K562 (cell line): Measurements from ENCODE around the gene BEST4. TPM values are rescaled to one million over a fixed set of nuclear protein-coding genes. Genes with fewer than 3 reads are reported as not detected.

Source experiments
- ARID1B ChIP-seq: fragments of 450-650 bp; IDR thresholded peaks from 2 replicates; pipeline ENCODE4 v1.6.1; 2016; ENCODE audit warnings: antibody characterized with exemption, mild to moderate bottlenecking, inconsistent platforms
- ATF1 ChIP-seq, 2 experiments: fragments of 450-650 bp in 1 of 2; IDR thresholded peaks; 2 replicates each; pipeline ENCODE4 v1.6.1; 2016; ENCODE audit warnings: missing compliant biosample characterization in 1 of 2, missing genetic modification characterization in 1 of 2
- ATF4 ChIP-seq: fragments of 450-650 bp; formaldehyde crosslinking; IDR thresholded peaks from 2 replicates; pipeline ENCODE4 v1.4.0; 2022; ENCODE audit warnings: mild to moderate bottlenecking, moderate library complexity
- BHLHE40 ChIP-seq: IDR thresholded peaks from 2 replicates; pipeline ENCODE4 v1.6.1; 2011; ENCODE audit warnings: low read length, improper control_type of control experiment
- CTBP1 ChIP-seq: fragments of 450-650 bp; IDR thresholded peaks from 2 replicates; pipeline ENCODE4 v1.6.1; 2016; ENCODE audit warnings: borderline replicate concordance
- E2F3 ChIP-seq: fragments of 250-450 bp; sonication (Bioruptor Pico); IDR thresholded peaks from 2 replicates; pipeline ENCODE4 v1.4.0; 2020; ENCODE audit warnings: mild to moderate bottlenecking
- EGR1 ChIP-seq: fragments of 450-650 bp; conservative IDR thresholded peaks from 2 replicates; pipeline ENCODE4 v1.6.1; 2017; ENCODE audit warnings: mild to moderate bottlenecking
- EHMT2 ChIP-seq: fragments of 450-650 bp; IDR thresholded peaks from 2 replicates; pipeline ENCODE4 v1.6.1; 2018; ENCODE audit warnings: antibody characterized with exemption
- EP400 ChIP-seq: fragments of 450-650 bp; IDR thresholded peaks from 2 replicates; pipeline ENCODE4 v1.6.1; 2017; ENCODE audit warnings: antibody characterized with exemption, mild to moderate bottlenecking, moderate library complexity
- HMBOX1 ChIP-seq: sonication (generic); IDR thresholded peaks from 2 replicates; pipeline ENCODE4 v1.6.1; 2016
- ID3 ChIP-seq, 2 experiments: fragments of 250-450 bp in 1 of 2; fragments of 450-650 bp in 1 of 2; sonication (Bioruptor Pico) in 1 of 2; IDR thresholded peaks; 2 replicates each; pipeline versions ENCODE4 v1.6.1 to v1.8.0; 2016 to 2021; ENCODE audit warnings: mild to moderate bottlenecking in 2 of 2, moderate library complexity in 2 of 2, missing compliant biosample characterization in 1 of 2, missing genetic modification characterization in 1 of 2
- KLF1 ChIP-seq: fragments of 450-650 bp; IDR thresholded peaks from 2 replicates; pipeline ENCODE4 v1.6.1; 2016; ENCODE audit warnings: missing genetic modification characterization, missing compliant biosample characterization
- NCOA1 ChIP-seq: fragments of 450-650 bp; IDR thresholded peaks from 2 replicates; pipeline ENCODE4 v1.6.1; 2016; ENCODE audit warnings: low read depth
- NKRF ChIP-seq: fragments of 450-650 bp; IDR thresholded peaks from 2 replicates; pipeline ENCODE4 v1.6.1; 2016; ENCODE audit warnings: borderline replicate concordance
- PKNOX1 ChIP-seq: fragments of 450-650 bp; IDR thresholded peaks from 2 replicates; pipeline ENCODE4 v1.6.1; 2016
- RNF2 ChIP-seq: sonication (generic); IDR thresholded peaks from 2 replicates; pipeline ENCODE4 v1.6.1; 2016
- SIN3A ChIP-seq, 2 experiments: fragments of 150-350 bp in 1 of 2; IDR thresholded peaks; 2 replicates each; pipeline ENCODE4 v1.6.1; 2011 to 2016; ENCODE audit warnings: borderline replicate concordance in 2 of 2, low read depth in 2 of 2, low read length in 2 of 2, mild to moderate bottlenecking in 2 of 2, moderate library complexity in 2 of 2; ENCODE audit not compliant: control insufficient read depth in 1 of 2
- SOX6 ChIP-seq: fragments of 450-650 bp; IDR thresholded peaks from 2 replicates; pipeline ENCODE4 v1.6.1; 2014; ENCODE audit warnings: mild to moderate bottlenecking
- STAT5B ChIP-seq: fragments of 250-450 bp; sonication (Bioruptor Pico); IDR thresholded peaks from 2 replicates; pipeline ENCODE4 v1.8.0; 2021; ENCODE audit warnings: mild to moderate bottlenecking, inconsistent platforms
- ZBTB9 ChIP-seq: fragments of 450-650 bp; formaldehyde crosslinking; IDR thresholded peaks from 2 replicates; pipeline ENCODE4 v1.4.0; 2020; ENCODE audit warnings: mild to moderate bottlenecking, moderate library complexity
- ZC3H11A ChIP-seq: IDR thresholded peaks from 2 replicates; pipeline ENCODE4 v1.6.1; 2012; ENCODE audit warnings: low read depth, low read length, improper control_type of control experiment
- polyA plus RNA-seq, 8 experiments: library from polyadenylated mRNA; depleted of rRNA in 4 of 8; stranded (reverse) in 5 of 8; unstranded in 3 of 8; fragments of >200 nt; fragmentation: Nextera tagmentation in 2 of 8; fragmentation: Illumina TruSeq in 1 of 8; extraction: Ambion mirVana in 2 of 8; extraction: Trizol in 1 of 8; gene quantifications; 2 replicates each; pipeline versions ENCODE4 v1.2.1 to v1.2.3, GENCODE V29; 2011 to 2014; ENCODE audit warnings: inconsistent platforms in 1 of 8, missing spikeins in 1 of 8
- total RNA-seq, 7 experiments: library from RNA; depleted of rRNA in 6 of 7; stranded (reverse); fragments of >200 nt in 6 of 7; fragmentation: Illumina TruSeq in 2 of 7; extraction: Trizol in 2 of 7; gene quantifications; 2 replicates each; pipeline versions ENCODE4 v1.2.1 to v1.2.3, GENCODE V29; 2011 to 2021; ENCODE audit warnings: low replicate concordance in 1 of 7

The BEST4 gene
- total and polyA plus RNA-seq, 9 of the 15 experiments (the other 6 are each of a cell fraction or from before 2014, with no cell fraction given) = 0.07 to 0.11 TPM; not detected in 7

- TF ChIP-seq NKRF = no peak
- no peak for TF ChIP-seq EP400
- 0 out of 4 replicates have a peak, but pooled peaks of 1 of the 2 experiments have one; percentile 46 for TF ChIP-seq SIN3A (IDR thresholded peaks at IDR 0.05; ENCODE audit: borderline replicate concordance in 2 of 2, control insufficient read depth in 1 of 2, low read depth in 2 of 2, low read length in 2 of 2)
- 0 out of 2 replicates have a peak, but pooled peaks have one; percentile 34 for TF ChIP-seq EHMT2
- TF ChIP-seq KLF1 (tag) = no peak
- TF ChIP-seq HMBOX1 = 0 out of 2 replicates have a peak, but pooled peaks have one; percentile 23
- TF ChIP-seq SOX6 = peak; percentile 80
- TF ChIP-seq ZC3H11A = no peak
- TF ChIP-seq BHLHE40 = no peak
- TF ChIP-seq ATF4 = no peak
- TF ChIP-seq ID3 (CRISPR knock-in tag; IDR thresholded peaks at IDR 0.05) = no peak
- 0 out of 2 replicates have a peak, but pooled peaks have one; percentile 19 for TF ChIP-seq ID3 (tag; IDR thresholded peaks at IDR 0.05)
- TF ChIP-seq CTBP1 = peak; percentile 71; the same call in 1 of the 2 replicates
- TF ChIP-seq ARID1B = peak; percentile 73
- TF ChIP-seq STAT5B (CRISPR knock-in tag) = no peak
- 0 out of 2 replicates have a peak, but pooled peaks have one; percentile 21 for TF ChIP-seq NCOA1
- no peak for TF ChIP-seq ZBTB9
- no peak for TF ChIP-seq E2F3
- no peak for TF ChIP-seq RNF2
- TF ChIP-seq PKNOX1 = peak; percentile 94
- TF ChIP-seq EGR1 = 0 out of 2 replicates have a peak, but pooled peaks have one; percentile 7
- TF ChIP-seq ATF1 (CRISPR knock-in tag; IDR thresholded peaks at IDR 0.05) = no peak
- no peak for TF ChIP-seq ATF1 (tag; IDR thresholded peaks at IDR 0.05)
These were observed 3.2 kb upstream of the BEST4 start (continued) for GRCh38 chr1:44790968-44791801.
